ENCODE measurements around the gene AK8.

AK8 gene

DNA sequence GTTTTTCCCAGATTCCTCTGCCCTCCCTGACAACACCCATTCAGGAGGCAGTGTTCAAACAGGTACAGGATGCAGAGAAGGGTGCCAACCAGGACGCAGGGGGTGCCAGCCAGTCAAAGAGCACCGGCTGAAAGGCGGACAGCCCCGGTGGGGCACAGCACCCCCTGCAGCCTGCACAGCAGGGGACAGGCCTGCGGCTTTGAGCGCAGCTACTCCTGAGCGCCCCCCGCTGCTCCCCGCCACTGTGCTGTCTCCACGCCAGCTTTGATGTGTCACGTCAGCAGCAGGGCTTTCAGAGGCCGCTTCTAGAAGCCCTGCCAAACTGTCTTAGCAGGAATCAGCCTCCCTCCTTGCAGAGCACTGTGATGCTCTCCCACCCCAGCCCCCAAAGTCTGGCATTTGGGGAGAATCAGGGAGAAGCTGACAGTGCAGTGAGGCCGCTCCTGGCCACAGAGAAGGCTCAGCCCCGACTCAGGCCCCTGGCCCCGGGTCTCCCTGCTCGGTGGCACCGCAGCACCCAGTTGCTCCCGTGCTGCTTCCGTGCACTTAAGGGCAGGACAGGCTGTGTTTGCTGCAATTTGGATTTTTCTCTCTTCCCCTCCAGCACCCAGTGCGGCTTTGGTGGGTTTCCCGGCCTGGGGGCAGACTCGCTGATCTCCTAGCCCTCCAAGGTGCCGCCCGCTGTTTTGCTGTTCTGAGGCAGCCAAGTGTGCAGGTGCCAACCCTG is 20.3 kb downstream of the AK8 start:
- no peak for DNase-seq (ENCODE audit: low spot score)

DNA sequence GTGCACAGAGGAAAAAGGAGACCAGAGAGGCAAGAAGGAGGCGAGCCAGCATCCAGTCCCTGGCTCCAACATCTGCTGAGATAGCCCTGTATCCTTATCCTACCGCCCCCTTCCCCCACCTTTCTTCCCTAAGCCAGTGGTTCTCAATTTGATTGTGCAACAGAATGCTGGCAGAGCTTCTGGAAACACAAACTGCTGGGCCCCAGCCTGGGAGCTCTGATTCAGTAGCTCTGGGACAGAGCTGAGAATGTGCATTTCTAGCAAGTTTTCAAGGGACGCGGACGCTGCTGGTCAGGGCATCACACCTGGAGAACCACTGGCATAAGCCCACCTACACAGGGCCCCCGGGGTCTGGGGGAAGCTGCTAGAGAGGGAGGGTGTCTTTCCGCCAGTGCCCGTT is 21.1 kb downstream of the AK8 start:
- no peak for DNase-seq (ENCODE audit: low spot score)

DNA sequence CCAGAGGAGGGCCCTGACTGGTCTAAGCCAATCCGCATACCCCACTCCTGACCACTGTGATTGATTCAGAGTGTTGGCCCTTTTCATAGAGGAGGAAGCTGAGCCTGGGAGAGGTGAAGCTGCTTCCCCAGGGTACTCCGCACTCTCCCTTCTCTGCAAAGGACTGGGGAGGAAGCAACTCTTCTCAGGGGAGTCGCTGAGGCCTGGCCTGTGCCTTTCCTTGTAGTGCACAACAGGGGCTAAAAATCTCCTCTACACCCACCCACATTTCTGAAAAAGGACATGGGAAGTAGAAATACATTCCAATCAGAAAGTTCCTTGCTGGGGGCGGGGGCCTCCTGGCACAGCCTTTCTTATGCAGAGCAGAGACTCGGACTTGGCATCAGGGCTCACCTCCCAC is 22.2 kb downstream of the AK8 start:
- no peak for DNase-seq (ENCODE audit: low spot score)

GRCh38 chr9:132854832-132855231 is 23.3 kb downstream of the AK8 start:
- DNase-seq (ENCODE audit: low spot score), result no peak

GRCh38 chr9:132853482-132853881 is 24.6 kb downstream of the AK8 start:
- DNase-seq (ENCODE audit: low spot score), result no peak

GRCh38 chr9:132849185-132849706 is 28.8 kb downstream of the AK8 start:
- no peak for DNase-seq (ENCODE audit: low spot score)

DNA sequence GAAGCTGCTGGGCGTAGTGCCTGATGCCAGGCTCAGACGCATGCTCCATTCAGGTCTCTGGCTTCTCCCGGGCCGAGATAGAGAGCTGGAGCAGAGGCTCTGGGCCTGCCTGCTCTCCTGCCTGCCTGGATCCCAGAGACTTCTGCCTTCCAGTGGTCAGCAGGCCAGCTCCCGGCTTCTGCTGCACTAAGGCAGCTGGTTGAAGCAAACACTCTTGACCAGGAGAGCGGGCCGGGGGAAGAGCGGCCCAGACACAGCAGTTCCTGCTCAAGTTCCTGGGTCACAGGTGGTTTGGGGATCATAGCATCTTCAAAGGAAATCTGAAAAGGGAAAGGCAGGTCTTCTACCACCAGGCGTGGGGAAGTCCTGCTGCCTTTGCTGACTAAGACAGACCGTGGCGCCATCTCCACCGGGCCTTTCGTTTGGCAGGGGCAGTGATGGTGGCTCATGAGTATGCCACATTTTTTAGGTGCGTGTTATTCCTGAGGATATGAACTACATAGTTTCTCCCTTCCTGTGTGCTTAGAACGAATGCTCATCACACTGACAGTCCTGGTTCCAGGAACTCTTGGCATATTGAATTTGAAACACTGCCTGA is 31.1 kb downstream of the AK8 start:
- DNase-seq (ENCODE audit: low spot score), result no peak

- no peak for DNase-seq (ENCODE audit: low spot score)
Observed at GRCh38 chr9:132846109-132846917, 31.8 kb downstream of the AK8 start.

GRCh38 chr9:132842124-132843044 is 35.7 kb downstream of the AK8 start:
- no peak for DNase-seq (ENCODE audit: low spot score)

DNA sequence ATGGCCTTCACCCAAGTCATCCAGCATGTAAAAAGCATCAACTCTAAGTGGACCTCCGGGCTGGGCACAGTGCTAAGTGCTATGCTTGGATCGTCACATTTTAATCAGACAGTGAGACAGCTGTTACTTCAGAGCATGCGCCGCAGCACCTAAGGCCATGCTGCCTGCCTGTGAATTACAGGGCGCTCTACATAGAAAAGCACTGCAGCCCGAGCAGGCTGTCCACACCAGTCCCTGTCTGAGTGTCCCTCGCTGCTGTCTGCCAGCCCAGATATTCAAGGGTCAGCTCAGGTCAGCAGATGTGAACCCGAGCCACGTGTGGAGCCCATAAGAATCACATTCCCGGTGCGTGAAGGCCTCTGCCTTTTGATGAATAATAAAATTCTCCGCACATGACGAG is 37.1 kb downstream of the AK8 start:
- no peak for DNase-seq (ENCODE audit: low spot score)

DNA sequence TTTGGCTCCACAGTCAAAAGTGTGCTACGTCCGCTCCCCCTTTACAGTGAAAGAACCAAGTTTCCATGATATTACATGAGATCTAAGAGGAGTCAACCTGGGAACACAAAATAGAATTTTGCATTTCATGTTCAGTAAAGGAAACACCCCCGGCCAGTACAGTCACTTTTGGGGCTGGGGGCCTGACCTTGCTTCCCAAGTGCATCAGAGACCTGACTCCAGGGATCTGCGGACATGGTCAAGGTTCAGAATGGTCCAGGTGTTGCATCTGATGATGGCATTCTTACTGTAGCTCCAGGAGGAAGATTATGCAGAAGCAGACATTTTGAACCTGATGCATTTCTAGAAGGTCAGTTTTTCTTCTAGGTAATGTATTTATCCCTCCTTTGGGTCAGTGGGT is 39.8 kb downstream of the AK8 start:
- no peak for DNase-seq (ENCODE audit: low spot score)

GRCh38 chr9:132837501-132838286 is 40.4 kb downstream of the AK8 start:
- DNase-seq (ENCODE audit: low spot score), result no peak

- DNase-seq (ENCODE audit: low spot score), result no peak
Observed at GRCh38 chr9:132834343-132834742, 43.7 kb downstream of the AK8 start.

GRCh38 chr9:132833550-132834121 is 44.4 kb downstream of the AK8 start:
- DNase-seq (ENCODE audit: low spot score), result no peak

DNA sequence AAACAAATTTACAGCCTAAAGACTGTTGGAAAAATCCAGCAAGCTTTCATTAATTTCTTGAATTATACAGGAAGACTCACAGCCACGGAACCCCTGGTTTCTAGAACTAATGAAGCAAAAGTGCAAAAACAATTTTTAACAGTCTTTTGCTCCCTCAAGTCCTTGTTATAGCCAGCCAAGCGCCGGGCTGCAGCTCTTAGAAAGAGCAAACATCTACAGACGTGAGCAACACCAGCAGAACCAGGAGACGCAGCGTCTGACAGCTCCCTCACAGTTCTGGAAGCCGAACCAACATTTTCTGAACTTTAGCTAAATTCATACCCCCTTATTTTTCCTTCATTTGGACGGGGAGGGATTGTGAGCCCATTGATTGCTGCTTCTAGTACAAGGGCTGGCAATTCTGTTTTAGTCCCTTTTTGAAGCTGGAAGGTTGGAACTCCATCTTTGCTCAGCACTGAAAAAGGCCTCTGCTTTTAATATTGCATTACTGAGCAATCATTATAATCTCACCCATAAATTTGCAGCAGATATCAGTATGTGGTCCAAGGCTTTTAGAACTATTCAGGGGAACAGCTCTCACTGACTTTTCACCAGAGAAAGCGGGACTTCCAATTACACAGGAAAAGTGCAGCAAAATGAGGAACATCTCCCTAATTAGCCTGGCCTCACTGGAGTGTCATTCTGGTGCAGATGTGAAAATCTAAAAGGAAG is 45.8 kb downstream of the AK8 start:
- DNase-seq (ENCODE audit: low spot score), result no peak

- DNase-seq (ENCODE audit: low spot score), result no peak
Observed at GRCh38 chr9:132828201-132828770, 49.8 kb downstream of the AK8 start.

DNA sequence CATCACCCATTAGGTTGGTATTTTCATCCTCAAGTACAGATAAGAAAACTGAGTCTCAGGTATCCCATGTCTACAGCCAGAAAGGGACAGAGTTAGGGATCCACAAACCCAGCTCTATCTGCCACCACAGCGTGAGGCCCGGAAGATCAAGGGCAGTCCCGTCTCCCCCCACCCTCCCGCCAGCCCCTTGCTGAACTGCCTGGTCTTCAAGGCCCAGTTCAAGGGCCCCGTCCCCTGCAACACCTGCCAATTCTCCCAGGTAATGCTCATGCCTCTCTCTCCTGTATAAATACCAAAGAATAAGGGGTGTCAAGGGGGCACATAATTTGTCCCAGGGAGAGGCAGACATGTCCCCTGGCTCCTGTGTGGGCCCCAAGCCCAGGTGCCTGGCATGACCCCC is 50.7 kb downstream of the AK8 start:
- no peak for DNase-seq (ENCODE audit: low spot score)

GRCh38 chr9:132826621-132827365 is 51.3 kb downstream of the AK8 start:
- no peak for DNase-seq (ENCODE audit: low spot score)

GRCh38 chr9:132826131-132826530 is 52.0 kb downstream of the AK8 start:
- DNase-seq (ENCODE audit: low spot score), result no peak
